ENCODE data around the gene ZNF552. TPM values are rescaled to one million over a fixed set of nuclear protein-coding genes. Genes with fewer than 3 reads are reported as not detected.

Gene ZNF552
- polyA plus RNA-seq, 1 of the 3 experiments (the other 2 are of a cell fraction): 3.2 TPM

DNA sequence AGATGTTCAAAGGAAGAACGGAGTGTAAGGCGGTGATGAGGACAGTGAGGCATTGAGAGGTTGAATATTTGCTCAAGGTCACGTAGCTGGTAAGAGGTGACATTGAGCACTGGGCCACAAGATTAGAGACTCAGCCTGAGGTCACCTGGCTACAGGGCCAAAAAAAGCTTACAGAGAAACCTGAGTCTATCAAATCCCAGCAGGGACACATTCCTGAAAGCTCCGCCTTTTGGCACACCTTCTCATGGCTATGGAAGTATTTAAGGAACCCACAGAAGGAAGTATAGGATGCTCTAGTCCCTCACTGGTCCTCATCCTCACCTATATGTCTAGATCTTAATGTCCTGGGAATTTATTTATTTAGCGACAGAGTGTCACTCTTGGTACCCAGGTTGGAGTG, 27.8 kb downstream of the ZNF552 start (continued):
- TF ChIP-seq, protein P1, sequence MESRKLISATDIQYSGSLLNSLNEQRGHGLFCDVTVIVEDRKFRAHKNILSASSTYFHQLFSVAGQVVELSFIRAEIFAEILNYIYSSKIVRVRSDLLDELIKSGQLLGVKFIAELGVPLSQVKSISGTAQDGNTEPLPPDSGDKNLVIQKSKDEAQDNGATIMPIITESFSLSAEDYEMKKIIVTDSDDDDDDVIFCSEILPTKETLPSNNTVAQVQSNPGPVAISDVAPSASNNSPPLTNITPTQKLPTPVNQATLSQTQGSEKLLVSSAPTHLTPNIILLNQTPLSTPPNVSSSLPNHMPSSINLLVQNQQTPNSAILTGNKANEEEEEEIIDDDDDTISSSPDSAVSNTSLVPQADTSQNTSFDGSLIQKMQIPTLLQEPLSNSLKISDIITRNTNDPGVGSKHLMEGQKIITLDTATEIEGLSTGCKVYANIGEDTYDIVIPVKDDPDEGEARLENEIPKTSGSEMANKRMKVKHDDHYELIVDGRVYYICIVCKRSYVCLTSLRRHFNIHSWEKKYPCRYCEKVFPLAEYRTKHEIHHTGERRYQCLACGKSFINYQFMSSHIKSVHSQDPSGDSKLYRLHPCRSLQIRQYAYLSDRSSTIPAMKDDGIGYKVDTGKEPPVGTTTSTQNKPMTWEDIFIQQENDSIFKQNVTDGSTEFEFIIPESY (IDR thresholded peaks at IDR 0.05; ENCODE audit: borderline replicate concordance, low read depth): no peak

DNA sequence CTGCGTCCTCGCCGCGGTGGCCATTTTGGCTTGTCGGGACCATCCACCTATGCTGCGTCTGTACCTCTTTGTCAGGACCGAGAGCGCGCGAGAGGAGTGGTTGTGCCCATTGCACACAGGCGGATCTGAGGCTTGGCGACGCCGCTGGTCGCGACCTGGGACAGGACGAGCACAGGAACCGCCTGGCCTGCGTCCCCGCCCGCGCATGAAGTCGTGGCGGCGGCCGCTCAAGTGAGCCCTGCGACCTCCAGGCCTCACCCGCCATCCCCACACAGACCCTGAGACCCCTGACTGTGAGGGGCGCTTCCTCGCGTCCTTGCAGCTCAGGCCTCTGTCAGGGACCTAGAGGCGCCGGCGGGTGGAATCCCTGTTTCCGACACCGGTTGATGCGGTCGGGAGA, 28.4 kb downstream of the ZNF552 start:
- POLR2A ChIA-PET: no interaction called here

More for the DNA sequence above, 28.4 kb downstream of the ZNF552 start:
- Histone ChIP-seq H3K27me3 (ENCODE audit: insufficient read depth) (no peaks in the 10 kb centered on the region), H4K20me1 (ENCODE audit: insufficient read depth) (no peaks in the 10 kb centered on the region), H3K36me3 (replicated peaks in 1 of 2; ENCODE audit: control insufficient read depth in 1 of 2, insufficient read depth in 2 of 2, low read length in 1 of 2) (peaks cover 4 to 23% of the 10 kb centered on the region in 2 experiments), H3K9me3 (no peaks in the 10 kb centered on the region), H3K9me2 (no peaks in the 10 kb centered on the region), H3K4me3 (ENCODE audit: low read depth in 2 of 2, low read length in 1 of 2) (peak overlapping the region in 1 of 2 experiments; percentile 2; a peak in 1 of 4 replicates), H3K9ac (no peak overlapping the region), H3K27ac (ENCODE audit: low read depth in 2 of 2, low read length in 1 of 2) (no peak overlapping the region), H3K4me1 (ENCODE audit: control insufficient read depth in 1 of 2, insufficient read depth in 2 of 2, low read depth in 1 of 2, low read length in 1 of 2) (no peaks in the 10 kb centered on the region), H2AFZ (ENCODE audit: low read depth) (no peak overlapping the region), H3K4me2 (no peak overlapping the region), H3K79me2 (ENCODE audit: insufficient read depth) (peaks cover 8% of the 10 kb centered on the region; the same call in 1 of the 2 replicates), H3F3A (replicated peaks; ENCODE audit: insufficient read depth) (no peaks in the 10 kb centered on the region)
- WGBS (ENCODE audit: low lambda C conversion rate): 96% methylated on average over 38 of the region's 38 CpGs
- TF ChIP-seq SMC3 (IDR thresholded peaks at IDR 0.05; ENCODE audit: low read depth, low read length) (no peak), TCF12 (IDR thresholded peaks at IDR 0.05) (no peak), RCOR1 (IDR thresholded peaks at IDR 0.05; ENCODE audit: low read length) (no peak), MXI1 (IDR thresholded peaks at IDR 0.05; ENCODE audit: low read depth, low read length) (no peak), RAD21 (IDR thresholded peaks at IDR 0.05; ENCODE audit: low read length) (no peak), EZH2phosphoT487 (IDR thresholded peaks at IDR 0.05; ENCODE audit: borderline replicate concordance, low read depth) (no peak), GATA2 (CRISPR knock-in tag; IDR thresholded peaks at IDR 0.05) (no peak), GABPA (IDR thresholded peaks at IDR 0.05; ENCODE audit: low read depth) (no peak), FOXM1 (IDR thresholded peaks at IDR 0.05; ENCODE audit: low read depth) (no peak), CHD2 (IDR thresholded peaks at IDR 0.05; ENCODE audit: low read length, partially characterized antibody) (no peak), NFIC (IDR thresholded peaks at IDR 0.05; ENCODE audit: borderline replicate concordance) (no peak), MEF2A (IDR thresholded peaks at IDR 0.05; ENCODE audit: borderline replicate concordance, low read depth) (no peak), TAF1 (IDR thresholded peaks at IDR 0.05; ENCODE audit: borderline replicate concordance, low read depth, low read length) (no peak)
- TF ChIP-seq, protein P1 (IDR thresholded peaks at IDR 0.05; ENCODE audit: borderline replicate concordance, low read depth): no peak
- TF ChIP-seq, protein P2, sequence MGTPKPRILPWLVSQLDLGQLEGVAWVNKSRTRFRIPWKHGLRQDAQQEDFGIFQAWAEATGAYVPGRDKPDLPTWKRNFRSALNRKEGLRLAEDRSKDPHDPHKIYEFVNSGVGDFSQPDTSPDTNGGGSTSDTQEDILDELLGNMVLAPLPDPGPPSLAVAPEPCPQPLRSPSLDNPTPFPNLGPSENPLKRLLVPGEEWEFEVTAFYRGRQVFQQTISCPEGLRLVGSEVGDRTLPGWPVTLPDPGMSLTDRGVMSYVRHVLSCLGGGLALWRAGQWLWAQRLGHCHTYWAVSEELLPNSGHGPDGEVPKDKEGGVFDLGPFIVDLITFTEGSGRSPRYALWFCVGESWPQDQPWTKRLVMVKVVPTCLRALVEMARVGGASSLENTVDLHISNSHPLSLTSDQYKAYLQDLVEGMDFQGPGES (IDR thresholded peaks at IDR 0.05; ENCODE audit: low read depth, low read length): no peak
- TF ChIP-seq, protein P3, sequence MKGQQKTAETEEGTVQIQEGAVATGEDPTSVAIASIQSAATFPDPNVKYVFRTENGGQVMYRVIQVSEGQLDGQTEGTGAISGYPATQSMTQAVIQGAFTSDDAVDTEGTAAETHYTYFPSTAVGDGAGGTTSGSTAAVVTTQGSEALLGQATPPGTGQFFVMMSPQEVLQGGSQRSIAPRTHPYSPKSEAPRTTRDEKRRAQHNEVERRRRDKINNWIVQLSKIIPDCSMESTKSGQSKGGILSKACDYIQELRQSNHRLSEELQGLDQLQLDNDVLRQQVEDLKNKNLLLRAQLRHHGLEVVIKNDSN (IDR thresholded peaks at IDR 0.05; ENCODE audit: borderline replicate concordance, low read depth): no peak
- CTCF ChIA-PET: no interaction called here
- DNase-seq: no peak
